Uterus (tissue), 4 donors: ENCODE measurements around the gene SKIDA1. TPM values are rescaled to one million over a fixed set of nuclear protein-coding genes. Genes with fewer than 3 reads are reported as not detected.

Experiments
- DNase-seq, 2 donors: peaks; one replicate each; pipeline ENCODE4 v3.0.0-alpha.2; 2019 to 2020
- H3K27ac ChIP-seq, 2 donors: fragments of 200-600 bp; sonication (generic); 1 replicate in 1 of 2; 2 replicates in 1 of 2; pipeline ENCODE4 v1.5.1; 2016 to 2018
- H3K27me3 ChIP-seq, 2 donors: fragments of 200-600 bp; sonication (generic); one replicate each; pipeline ENCODE4 v1.5.1; 2018 to 2019; ENCODE audit warnings: control low read depth in 1 of 2
- H3K36me3 ChIP-seq, 2 donors: fragments of 200-600 bp; sonication (generic); one replicate each; pipeline ENCODE4 v1.5.1; 2019; ENCODE audit warnings: control low read depth in 1 of 2
- H3K4me1 ChIP-seq, 2 donors: fragments of 200-600 bp; sonication (generic); one replicate each; pipeline ENCODE4 v1.5.1; 2018 to 2019; ENCODE audit warnings: control low read depth in 1 of 2
- H3K4me3 ChIP-seq, 2 donors: fragments of 200-600 bp; sonication (generic); 1 replicate in 1 of 2; 2 replicates in 1 of 2; pipeline ENCODE4 v1.5.1; 2018 to 2019; ENCODE audit warnings: mild to moderate bottlenecking in 1 of 2
- H3K9me3 ChIP-seq, 2 donors: fragments of 200-600 bp; sonication (generic); one replicate each; pipeline ENCODE4 v1.5.1; 2019; ENCODE audit warnings: control low read depth in 1 of 2
- CTCF ChIP-seq, 4 experiments: fragments of 200-600 bp in 2 of 4; fragments of 450-650 bp in 2 of 4; sonication (generic) in 2 of 4; IDR thresholded peaks; one replicate each; pipeline ENCODE4 v1.5.1; 2016 to 2019; ENCODE audit warnings: antibody characterized with exemption in 4 of 4, mild to moderate bottlenecking in 2 of 4, moderate library complexity in 1 of 4
- POLR2A ChIP-seq, 2 donors: fragments of 450-650 bp; IDR thresholded peaks; one replicate each; pipeline ENCODE4 v1.6.1; 2016; ENCODE audit warnings: antibody characterized with exemption in 2 of 2, mild to moderate bottlenecking in 1 of 2, moderate library complexity in 1 of 2
- intact Hi-C: fragments of 100-400 bp; cut with DNase I; formaldehyde crosslinking; loops from one replicate; pipeline ENCODE4 v1.15.1; 2023; ENCODE audit warnings: low total_unique reads
- total RNA-seq, 4 donors: library from RNA; depleted of rRNA in 3 of 4; stranded (reverse); fragments of >200 nt in 3 of 4; gene quantifications; one replicate each; pipeline versions ENCODE4 v1.1.0 to v1.2.4, GENCODE V29; 2014 to 2023
- donor health status: DM: yes; HTN: yes; CAD: no.

Gene SKIDA1
- total RNA-seq, 4 donors from 2014 or later: 0.26 to 4.9 (median 1.6) TPM; not detected in 1

- Histone ChIP-seq H3K27ac (peak overlapping the region; percentile 16 to 72), H3K4me1 (peaks cover 0 to 8% of the 10 kb centered on the region in 2 donors), H3K36me3 (no peaks in the 10 kb centered on the region), H3K4me3 (peak overlapping the region; percentile 46 to 68), H3K27me3 (no peaks in the 10 kb centered on the region), H3K9me3 (no peaks in the 10 kb centered on the region)
- intact Hi-C loops: loop anchor here (10.0 kb wide), 1 partner anchor 828 kb away; the partner anchor contains the start of gene BMI1
- TF ChIP-seq POLR2A (IDR thresholded peaks at IDR 0.05): no peak
- TF ChIP-seq CTCF (IDR thresholded peaks at IDR 0.05): peak; percentile 6 to 37 (median 26)
- peak in 1 of 2 donors; percentile 37 for DNase-seq
Observed at GRCh38 chr10:21496343-21497176, 28.9 kb downstream of the SKIDA1 start.

GRCh38 chr10:21495752-21496342 is 29.6 kb downstream of the SKIDA1 start:
- no peaks in the 10 kb centered on the region for H3K36me3 ChIP-seq
- H3K4me3 ChIP-seq: peak overlapping the region; percentile 46 to 68
- peaks cover 0 to 8% of the 10 kb centered on the region in 2 donors for H3K4me1 ChIP-seq
- H3K27ac ChIP-seq: peak overlapping the region; percentile 16 to 72
- peak; percentile 71 to 84 for DNase-seq
- intact Hi-C loops: loop anchor here (10.0 kb wide), 1 partner anchor 829 kb away; the partner anchor contains the start of gene BMI1
- no peaks in the 10 kb centered on the region for H3K27me3 ChIP-seq
- TF ChIP-seq CTCF (IDR thresholded peaks at IDR 0.05) (peak; percentile 89 to 99 (median 96)), POLR2A (IDR thresholded peaks at IDR 0.05) (no peak)
- H3K9me3 ChIP-seq: no peaks in the 10 kb centered on the region

- DNase-seq: peak in 1 of 2 donors; percentile 21
- Histone ChIP-seq H3K36me3 (no peaks in the 10 kb centered on the region), H3K4me3 (peak overlapping the region; percentile 46 to 68), H3K9me3 (no peaks in the 10 kb centered on the region), H3K27me3 (no peaks in the 10 kb centered on the region), H3K4me1 (peaks cover 0 to 8% of the 10 kb centered on the region in 2 donors), H3K27ac (peak overlapping the region; percentile 54 to 72)
- TF ChIP-seq POLR2A (IDR thresholded peaks at IDR 0.05) (no peak), CTCF (IDR thresholded peaks at IDR 0.05) (no peak)
- intact Hi-C loops: loop anchor here (10.0 kb wide), 1 partner anchor 830 kb away; the partner anchor contains the start of gene BMI1
Observed at GRCh38 chr10:21495002-21495751, 30.3 kb downstream of the SKIDA1 start.

GRCh38 chr10:21494191-21495001 is 31.1 kb downstream of the SKIDA1 start:
- DNase-seq: no peak
- H3K4me3 ChIP-seq: peak overlapping the region; percentile 46 to 68
- TF ChIP-seq CTCF (IDR thresholded peaks at IDR 0.05) (no peak), POLR2A (IDR thresholded peaks at IDR 0.05) (no peak)
- H3K27ac ChIP-seq: peak overlapping the region; percentile 54 to 72
- intact Hi-C loops: loop anchor here (10.0 kb wide), 1 partner anchor 830 kb away; the partner anchor contains the start of gene BMI1
- peaks cover 0 to 8% of the 10 kb centered on the region in 2 donors for H3K4me1 ChIP-seq
- H3K9me3 ChIP-seq: no peaks in the 10 kb centered on the region
- no peaks in the 10 kb centered on the region for H3K36me3 ChIP-seq
- no peaks in the 10 kb centered on the region for H3K27me3 ChIP-seq
